Fibroblast of mammary gland (primary cell): ENCODE data around the gene ABHD16A.
"Not testable (repeated sequence)": the region's sequence is repeated elsewhere in the genome, so short reads cannot be mapped to it uniquely, and the experiment has no call there.

ENCODE experiments used
- DNase-seq: peaks from one replicate; pipeline ENCODE4 v3.0.0-alpha.2; 2010; ENCODE audit warnings: low read depth
- H3K4me3 ChIP-seq: 2 replicates; pipeline ENCODE4 v1.5.1; 2011; ENCODE audit warnings: low read depth, mild to moderate bottlenecking, low read length, moderate library complexity; ENCODE audit not compliant: control insufficient read depth
- CTCF ChIP-seq: conservative IDR thresholded peaks from 2 replicates; pipeline ENCODE4 v1.5.1; 2011; ENCODE audit warnings: low read depth, low read length, inconsistent platforms; ENCODE audit not compliant: control insufficient read depth, insufficient read depth

The ABHD16A gene

GRCh38 chr6:31712296-31712695 is 9.2 kb upstream of the ABHD16A start:
- no peak for DNase-seq
- H3K4me3 ChIP-seq: no peak overlapping the region
- no peak for TF ChIP-seq CTCF

- no peak for TF ChIP-seq CTCF
- DNase-seq: no peak
- no peak overlapping the region for H3K4me3 ChIP-seq
These were observed 8.1 kb upstream of the ABHD16A start for GRCh38 chr6:31711233-31711632.

GRCh38 chr6:31710523-31711219 is 7.5 kb upstream of the ABHD16A start:
- no peak overlapping the region for H3K4me3 ChIP-seq
- no peak for DNase-seq
- TF ChIP-seq CTCF: no peak

DNA sequence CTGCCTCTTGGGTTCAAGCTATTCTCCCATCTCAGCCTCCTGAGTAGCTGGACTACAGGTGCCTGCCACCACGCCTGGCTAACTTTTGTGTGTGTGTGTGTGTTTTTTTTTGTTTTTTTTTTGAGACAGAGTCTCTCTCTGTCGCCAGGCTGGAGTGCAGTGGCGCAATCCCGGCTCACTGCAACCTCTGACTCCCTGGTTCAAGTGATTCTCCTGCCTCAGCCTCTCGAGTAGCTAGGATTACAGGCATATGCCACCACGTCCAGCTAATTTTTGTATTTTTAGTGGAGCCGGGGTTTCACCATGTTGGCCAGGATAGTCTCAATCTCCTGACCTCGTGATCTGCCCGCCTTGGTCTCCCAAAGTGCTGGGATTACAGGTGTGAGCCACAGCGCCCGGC is 6.0 kb upstream of the ABHD16A start:
- DNase-seq, H3K4me3 ChIP-seq: not testable (repeated sequence)

- no peak overlapping the region for H3K4me3 ChIP-seq
- TF ChIP-seq CTCF: no peak
- no peak for DNase-seq
These were observed 5.1 kb upstream of the ABHD16A start for GRCh38 chr6:31708224-31708623.

- H3K4me3 ChIP-seq: no peak overlapping the region
- DNase-seq: no peak
- no peak for TF ChIP-seq CTCF
These were observed 4.6 kb upstream of the ABHD16A start for GRCh38 chr6:31707701-31708100.

- H3K4me3 ChIP-seq: no peak within 1 kb of the TSS
- no peak for DNase-seq
- TF ChIP-seq CTCF: no peak
These were observed 3.5 kb upstream of the ABHD16A start, which contains the start of gene LY6G6F for GRCh38 chr6:31706599-31706998. LY6G6F (plus strand) TSS chr6:31706866; CDS start chr6:31706907, 41 bp downstream.
